PC-9 (cell line): ENCODE data around the gene PORCN. TPM values are rescaled to one million over a fixed set of nuclear protein-coding genes. Genes with fewer than 3 reads are reported as not detected.
A peak's percentile ranks its signal among the peaks of the same experiment; 100 is the strongest.

ENCODE experiments used
- Bru-seq: library from RNA; stranded (reverse); fragments of 400-500 nt; gene quantifications from one replicate; lab custom pipeline; 2021; lab: Mats Ljungman, UMichigan
- BruChase-seq, 2 experiments: library from RNA; stranded (reverse); fragments of 400-500 nt; gene quantifications; one replicate each; lab custom pipeline; 2021; lab: Mats Ljungman, UMichigan
- BruUV-seq: library from RNA; stranded (reverse); fragments of 400-500 nt; replicated peaks from 2 replicates; lab custom pipeline; 2021; lab: Mats Ljungman, UMichigan
- CTCF ChIA-PET: fragments of 300-600 bp; sonication (Branson Sonifier 250); formaldehyde crosslinking; loops from one replicate; lab custom pipeline; 2022; ENCODE audit warnings: antibody characterized with exemption; lab: Charles Lee
- POLR2A ChIA-PET: fragments of 300-600 bp; sonication (Branson Sonifier 250); formaldehyde crosslinking; loops from one replicate; lab custom pipeline; 2022; ENCODE audit warnings: antibody characterized with exemption; ENCODE audit not compliant: unreplicated experiment; lab: Charles Lee
- DNase-seq, 2 experiments: peaks; one replicate each; pipeline versions ENCODE4 v3.0.0 to v3.0.0-alpha.2; 2015 to 2022; ENCODE audit warnings: mixed read lengths in 1 of 2
- H2AFZ ChIP-seq: fragments of 200-600 bp; sonication (generic); 2 replicates; pipeline ENCODE4 v1.8.1; 2017; ENCODE audit warnings: antibody characterized with exemption
- H3F3A ChIP-seq: fragments of 200-600 bp; sonication (generic); 2 replicates; pipeline ENCODE4 v1.8.1; 2017; ENCODE audit warnings: antibody characterized with exemption, mild to moderate bottlenecking, low read depth; ENCODE audit not compliant: insufficient read depth
- H3K27ac ChIP-seq: fragments of 200-600 bp; sonication (generic); 2 replicates; pipeline ENCODE4 v1.6.1; 2016; ENCODE audit warnings: mixed run types
- H3K27me3 ChIP-seq: fragments of 200-600 bp; sonication (generic); 2 replicates; pipeline ENCODE4 v1.6.1; 2016; ENCODE audit warnings: low read depth, mixed run types; ENCODE audit not compliant: insufficient read depth
- H3K36me3 ChIP-seq: fragments of 200-600 bp; sonication (generic); 2 replicates; pipeline ENCODE4 v1.6.1; 2016; ENCODE audit warnings: low read depth, mixed run types
- H3K4me1 ChIP-seq: fragments of 200-600 bp; sonication (generic); replicated peaks from 2 replicates; pipeline ENCODE4 v1.6.1; 2016; ENCODE audit warnings: mixed run types; ENCODE audit not compliant: insufficient read depth
- H3K4me2 ChIP-seq: fragments of 200-600 bp; sonication (generic); 2 replicates; pipeline ENCODE4 v1.6.1; 2017; ENCODE audit warnings: mixed run types
- H3K4me3 ChIP-seq: fragments of 200-600 bp; sonication (generic); 2 replicates; pipeline ENCODE4 v1.6.1; 2016; ENCODE audit warnings: mixed run types
- H3K79me2 ChIP-seq: fragments of 200-600 bp; sonication (generic); 2 replicates; pipeline ENCODE4 v1.6.1; 2017; ENCODE audit warnings: low read depth, mixed run types
- H3K9me2 ChIP-seq: fragments of 200-600 bp; sonication (generic); 2 replicates; pipeline ENCODE4 v1.8.1; 2017; ENCODE audit warnings: mild to moderate bottlenecking; ENCODE audit not compliant: insufficient read depth
- H3K9me3 ChIP-seq: fragments of 200-600 bp; sonication (generic); 2 replicates; pipeline ENCODE4 v1.8.1; 2016; ENCODE audit warnings: low read depth; ENCODE audit not compliant: insufficient read depth
- H4K20me1 ChIP-seq: fragments of 200-600 bp; sonication (generic); 2 replicates; pipeline ENCODE4 v1.8.1; 2017; ENCODE audit not compliant: insufficient read depth
- EZH2 ChIP-seq: fragments of 200-600 bp; sonication (generic); IDR thresholded peaks from 2 replicates; pipeline ENCODE4 v1.8.0; 2017; ENCODE audit warnings: antibody characterized with exemption, low read depth
- intact Hi-C: fragments of 100-400 bp; cut with micrococcal nuclease; formaldehyde crosslinking; loops from one replicate; pipeline ENCODE4 v1.10.0; 2022; ENCODE audit not compliant: unreplicated experiment
- long read RNA-seq: library from polyadenylated mRNA; stranded (forward); transcript quantifications from one replicate; pipeline ENCODE4 v2.0.0, GENCODE V29; 2022
- total RNA-seq: library from RNA; stranded (reverse); gene quantifications from 2 replicates; pipeline ENCODE4 v1.2.3, GENCODE V29; 2021
- TF ChIP-seq, protein P1 (sequence below): fragments of 200-600 bp; sonication (generic); conservative IDR thresholded peaks from 2 replicates; pipeline ENCODE4 v1.6.1; 2017; ENCODE audit warnings: mixed run types, antibody characterized with exemption, mild to moderate bottlenecking, moderate library complexity

Gene PORCN
- total RNA-seq (11.9 and 14.1 TPM in 2 replicates), Bru-seq, nascent RNA (percentile 45 among the genes with signal in this experiment), BruChase-seq, experiment 1, labeled RNA remaining after a 2-hour chase (percentile 45 among the genes with signal in this experiment), BruChase-seq, experiment 2, labeled RNA remaining after a 6-hour chase (percentile 56 among the genes with signal in this experiment)
- long read RNA-seq, transcript PORCN-204 (13 exons, 1,672 nt): major isoform, 5 of 26 reads
- long read RNA-seq, partial matches to known transcripts: 15 of 26 reads
- long read RNA-seq, other reads (novel, unspliced or antisense): 5 of 26 reads

DNA sequence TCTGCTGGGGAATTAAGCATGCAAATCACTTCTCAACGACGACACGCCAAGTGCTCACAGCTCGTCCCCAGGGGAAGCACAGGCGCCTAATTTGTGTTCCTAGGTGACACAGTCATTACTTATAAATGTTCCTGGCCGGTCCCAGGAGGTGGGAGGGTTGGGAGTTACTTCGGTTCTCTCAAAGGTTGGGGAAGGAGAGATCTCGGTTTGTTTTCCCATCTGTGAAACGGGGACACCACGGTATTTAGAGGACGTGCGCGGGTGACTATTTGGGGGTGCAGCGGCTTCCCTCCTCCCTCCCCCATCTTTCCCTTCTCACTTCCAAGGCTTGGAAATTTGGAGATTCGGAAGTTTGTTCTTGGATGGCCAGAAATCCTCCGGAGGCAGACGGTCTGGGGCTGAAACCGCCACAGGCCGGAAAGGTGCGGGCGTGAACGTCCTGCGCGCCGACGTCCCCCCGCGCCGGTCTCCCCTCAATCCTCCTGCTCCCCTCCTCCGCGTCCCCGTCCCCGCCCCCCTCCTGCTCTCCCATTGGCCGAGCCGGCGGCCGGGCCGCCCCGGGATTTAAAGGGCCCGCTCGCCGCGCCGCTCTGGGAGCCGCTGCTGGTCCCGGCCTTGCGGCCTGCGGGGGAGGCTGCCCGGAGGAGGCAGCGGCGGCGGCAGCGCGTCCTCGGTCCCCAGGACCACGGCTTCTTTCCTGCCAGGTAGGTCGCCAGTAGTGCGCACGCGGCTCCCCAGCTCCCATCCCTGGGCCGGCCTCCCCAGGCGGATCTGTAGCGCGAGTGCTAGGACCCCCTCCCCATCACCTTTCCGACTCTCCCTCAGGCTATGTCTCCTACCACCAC lies at the start of gene PORCN:
TSS of gene PORCN (plus strand) at position 593 of the 845 bp plus-strand sequence. CDS start 829 bp downstream, outside the sequence.
- peak within 1 kb of the TSS; percentile 69; the same call in 1 of the 2 replicates for H2AFZ ChIP-seq
- peak within 1 kb of the TSS; percentile 64 for H3K4me2 ChIP-seq
- H3K79me2 ChIP-seq: no peaks in the 10 kb centered on the region
- intact Hi-C loops: loop anchor here (1.0 kb wide), 1 partner anchor 21 kb away; no protein-coding TSS in a partner anchor
- DNase-seq: peak; percentile 48 to 63
- POLR2A ChIA-PET: interaction anchor here (0.6 kb wide), 1 partner anchor 90 kb away, joined by 6 read pairs; no protein-coding TSS in a partner anchor
- CTCF ChIA-PET: no interaction called here
- no peaks in the 10 kb centered on the region for H3K27me3 ChIP-seq
- H3K36me3 ChIP-seq: no peaks in the 10 kb centered on the region
- H3F3A ChIP-seq: no peaks in the 10 kb centered on the region
- TSS peak; percentile 90 for BruUV-seq
- H3K4me1 ChIP-seq: no peaks in the 10 kb centered on the region
- TF ChIP-seq, protein P1, sequence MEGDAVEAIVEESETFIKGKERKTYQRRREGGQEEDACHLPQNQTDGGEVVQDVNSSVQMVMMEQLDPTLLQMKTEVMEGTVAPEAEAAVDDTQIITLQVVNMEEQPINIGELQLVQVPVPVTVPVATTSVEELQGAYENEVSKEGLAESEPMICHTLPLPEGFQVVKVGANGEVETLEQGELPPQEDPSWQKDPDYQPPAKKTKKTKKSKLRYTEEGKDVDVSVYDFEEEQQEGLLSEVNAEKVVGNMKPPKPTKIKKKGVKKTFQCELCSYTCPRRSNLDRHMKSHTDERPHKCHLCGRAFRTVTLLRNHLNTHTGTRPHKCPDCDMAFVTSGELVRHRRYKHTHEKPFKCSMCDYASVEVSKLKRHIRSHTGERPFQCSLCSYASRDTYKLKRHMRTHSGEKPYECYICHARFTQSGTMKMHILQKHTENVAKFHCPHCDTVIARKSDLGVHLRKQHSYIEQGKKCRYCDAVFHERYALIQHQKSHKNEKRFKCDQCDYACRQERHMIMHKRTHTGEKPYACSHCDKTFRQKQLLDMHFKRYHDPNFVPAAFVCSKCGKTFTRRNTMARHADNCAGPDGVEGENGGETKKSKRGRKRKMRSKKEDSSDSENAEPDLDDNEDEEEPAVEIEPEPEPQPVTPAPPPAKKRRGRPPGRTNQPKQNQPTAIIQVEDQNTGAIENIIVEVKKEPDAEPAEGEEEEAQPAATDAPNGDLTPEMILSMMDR: no peak
- no peak for TF ChIP-seq EZH2
- no peaks in the 10 kb centered on the region for H3K9me3 ChIP-seq
- peak within 1 kb of the TSS; percentile 56 for H3K4me3 ChIP-seq
- H3K27ac ChIP-seq: peak within 1 kb of the TSS; percentile 77
- no peaks in the 10 kb centered on the region for H4K20me1 ChIP-seq
- H3K9me2 ChIP-seq: no peaks in the 10 kb centered on the region

DNA sequence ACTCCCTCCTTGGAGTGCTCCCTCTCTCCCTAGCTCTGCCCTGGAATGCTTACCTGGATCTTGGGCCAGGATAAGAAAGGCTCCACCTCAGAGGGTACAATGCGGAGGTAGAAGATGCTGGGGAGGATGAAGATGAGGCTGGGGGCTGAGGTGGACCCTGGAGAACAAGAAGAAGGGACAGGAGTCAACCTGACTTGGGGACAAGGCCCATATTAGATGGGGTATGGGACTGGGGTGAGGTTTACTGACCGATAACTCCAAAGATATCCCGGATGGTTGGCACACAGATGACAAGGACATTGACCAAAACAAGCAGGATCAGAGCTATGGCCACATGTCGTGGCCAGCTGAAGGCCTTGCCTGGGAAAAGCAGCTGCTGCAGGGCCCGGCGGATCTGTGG lies 49.3 kb upstream of the PORCN start:
- Histone ChIP-seq H3K27ac (no peak overlapping the region), H3K36me3 (no peaks in the 10 kb centered on the region), H3K27me3 (no peaks in the 10 kb centered on the region), H3F3A (no peaks in the 10 kb centered on the region), H3K9me2 (no peaks in the 10 kb centered on the region), H3K4me3 (no peak overlapping the region), H2AFZ (no peak overlapping the region), H3K9me3 (no peaks in the 10 kb centered on the region), H3K4me1 (no peaks in the 10 kb centered on the region), H4K20me1 (no peaks in the 10 kb centered on the region), H3K4me2 (no peak overlapping the region), H3K79me2 (no peaks in the 10 kb centered on the region)
- no peak for DNase-seq
- POLR2A ChIA-PET: no interaction called here
- intact Hi-C loops: no loop called here
- CTCF ChIA-PET: no interaction called here
- no peak for TF ChIP-seq EZH2
- TF ChIP-seq, protein P1: no peak
- no TSS peak for BruUV-seq

DNA sequence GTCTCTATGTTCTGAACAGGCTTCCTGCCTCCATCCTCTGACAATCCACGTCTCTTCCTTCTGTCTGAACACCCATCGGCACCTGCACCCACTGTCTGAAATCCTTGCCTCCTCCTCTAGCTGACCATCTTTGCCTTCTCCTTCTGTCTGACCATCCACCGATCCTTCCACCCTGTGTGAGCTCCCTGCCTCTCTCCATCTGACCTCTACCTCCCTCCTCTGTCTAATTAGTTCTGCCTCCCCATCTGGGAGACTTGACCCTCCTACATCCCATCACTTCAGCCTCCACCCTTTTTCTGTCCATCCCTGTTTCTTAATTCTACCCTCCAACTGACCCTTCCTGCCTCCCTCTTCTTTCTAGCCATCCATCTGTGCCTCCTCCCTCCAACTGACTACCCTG lies 48.8 kb upstream of the PORCN start:
- H3K4me3 ChIP-seq: no peak overlapping the region
- no peak overlapping the region for H3K27ac ChIP-seq
- DNase-seq: no peak
- ChIA-PET CTCF (no interaction called here), POLR2A (no interaction called here)
- no peaks in the 10 kb centered on the region for H3K4me1 ChIP-seq
- H2AFZ ChIP-seq: no peak overlapping the region
- H3K9me2 ChIP-seq: no peaks in the 10 kb centered on the region
- intact Hi-C loops: no loop called here
- no peak for TF ChIP-seq EZH2
- TF ChIP-seq, protein P1: no peak
- no peaks in the 10 kb centered on the region for H3F3A ChIP-seq
- no peaks in the 10 kb centered on the region for H4K20me1 ChIP-seq
- no peaks in the 10 kb centered on the region for H3K36me3 ChIP-seq
- no peak overlapping the region for H3K4me2 ChIP-seq
- no peaks in the 10 kb centered on the region for H3K79me2 ChIP-seq
- BruUV-seq: no TSS peak
- no peaks in the 10 kb centered on the region for H3K9me3 ChIP-seq
- no peaks in the 10 kb centered on the region for H3K27me3 ChIP-seq
